ENCODE data around the gene FBH1.

DNA sequence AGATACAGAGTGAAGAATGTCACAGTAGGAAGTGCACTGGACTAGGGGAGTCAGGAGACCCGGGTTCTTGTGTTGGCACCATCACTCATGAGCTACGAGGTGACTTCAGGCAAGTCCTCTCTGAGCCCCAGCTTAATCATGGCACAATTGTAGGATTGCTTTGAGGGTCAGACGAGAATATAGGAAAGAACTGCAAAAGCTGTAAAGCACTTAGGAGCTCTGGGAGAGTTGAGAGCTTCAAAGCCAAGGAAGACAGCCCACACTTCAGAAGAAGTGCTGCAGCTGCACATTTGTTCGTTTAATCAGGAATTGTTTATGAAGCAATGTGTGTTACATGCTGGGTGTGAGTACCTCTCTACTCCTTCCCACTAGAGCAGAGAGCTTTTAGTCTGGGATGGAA lies 4.4 kb downstream of the FBH1 start:
- no peak for TF ChIP-seq CTCF (IDR thresholded peaks at IDR 0.05; ENCODE audit: low read depth, low read length)
- no peak for TF ChIP-seq POLR2A (IDR thresholded peaks at IDR 0.05; ENCODE audit: extremely low read depth, insufficient read length)
- TF ChIP-seq MAX (IDR thresholded peaks at IDR 0.05; ENCODE audit: low read depth, low read length), result no peak
- no peak for TF ChIP-seq MYC (IDR thresholded peaks at IDR 0.05; ENCODE audit: low read depth, low read length)

Measured in NB4 (cell line).